ENCODE results near the gene NNAT. TPM values are rescaled to one million over a fixed set of nuclear protein-coding genes. Genes with fewer than 3 reads are reported as not detected.
"Not testable (repeated sequence)": the region's sequence is repeated elsewhere in the genome, so short reads cannot be mapped to it uniquely, and the experiment has no call there.

The NNAT gene
- total RNA-seq, 2 donors from 2014 or later: not detected

DNA sequence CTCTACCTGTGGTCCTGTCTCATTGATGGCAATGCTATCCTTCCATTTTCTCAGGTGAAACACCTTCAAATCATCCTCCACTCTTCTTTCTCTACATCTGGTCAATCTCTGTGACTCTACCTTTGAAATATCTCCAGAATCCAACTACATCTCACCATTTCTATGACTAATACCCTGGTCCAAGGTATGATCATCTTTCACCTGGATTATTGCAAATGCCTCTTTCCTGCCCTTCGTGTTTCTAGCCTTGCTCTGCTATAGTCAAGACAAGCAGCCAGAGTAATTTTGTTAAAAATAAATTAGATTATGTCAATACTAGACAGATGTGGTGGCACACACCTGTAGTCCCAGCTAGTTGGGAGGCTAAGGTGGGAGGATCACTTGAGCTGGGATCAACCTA is 24.5 kb downstream of the NNAT start:
- Mint-ChIP-seq H3K27me3 (peaks cover 21% of the 10 kb centered on the region), H3K4me1 (peaks cover 2% of the 10 kb centered on the region), H3K27ac (no peak overlapping the region), H3K36me3 (ENCODE audit: low read depth) (peaks cover 2% of the 10 kb centered on the region), H3K4me3 (no peak overlapping the region)
- H3K9me3 ChIP-seq (ENCODE audit: control insufficient read depth, low read length, poor library complexity, severe bottlenecking): no peaks in the 10 kb centered on the region
- no peak for ATAC-seq
- no peak for DNase-seq

DNA sequence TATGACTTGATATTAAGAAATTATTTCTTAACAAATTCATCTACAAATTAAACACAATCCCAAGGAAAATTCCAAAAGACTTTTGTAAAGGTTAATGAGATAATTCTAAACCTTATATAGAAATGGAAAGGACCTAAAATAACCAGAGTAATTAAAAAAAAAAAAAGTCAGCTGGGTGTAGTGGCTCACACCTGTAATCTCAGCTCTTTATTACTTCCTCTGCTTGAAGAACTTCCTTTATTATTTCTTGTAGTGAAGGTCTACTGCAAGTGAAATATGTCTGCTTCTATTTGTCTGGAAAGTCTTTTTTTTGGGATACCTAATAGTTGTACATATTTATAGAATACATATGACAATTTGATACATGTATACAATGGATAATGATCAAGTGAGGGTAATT is 26.9 kb downstream of the NNAT start:
- peaks cover 2% of the 10 kb centered on the region for H3K36me3 Mint-ChIP-seq (ENCODE audit: low read depth)
- H3K9me3 ChIP-seq (ENCODE audit: control insufficient read depth, low read length, poor library complexity, severe bottlenecking): no peaks in the 10 kb centered on the region
- H3K4me3 Mint-ChIP-seq: no peak overlapping the region
- H3K27ac Mint-ChIP-seq: peak overlapping the region; percentile 24
- H3K4me1 Mint-ChIP-seq: peaks cover 2% of the 10 kb centered on the region
- ATAC-seq (no peak), DNase-seq (no peak)
- H3K27me3 Mint-ChIP-seq: peaks cover 34% of the 10 kb centered on the region

DNA sequence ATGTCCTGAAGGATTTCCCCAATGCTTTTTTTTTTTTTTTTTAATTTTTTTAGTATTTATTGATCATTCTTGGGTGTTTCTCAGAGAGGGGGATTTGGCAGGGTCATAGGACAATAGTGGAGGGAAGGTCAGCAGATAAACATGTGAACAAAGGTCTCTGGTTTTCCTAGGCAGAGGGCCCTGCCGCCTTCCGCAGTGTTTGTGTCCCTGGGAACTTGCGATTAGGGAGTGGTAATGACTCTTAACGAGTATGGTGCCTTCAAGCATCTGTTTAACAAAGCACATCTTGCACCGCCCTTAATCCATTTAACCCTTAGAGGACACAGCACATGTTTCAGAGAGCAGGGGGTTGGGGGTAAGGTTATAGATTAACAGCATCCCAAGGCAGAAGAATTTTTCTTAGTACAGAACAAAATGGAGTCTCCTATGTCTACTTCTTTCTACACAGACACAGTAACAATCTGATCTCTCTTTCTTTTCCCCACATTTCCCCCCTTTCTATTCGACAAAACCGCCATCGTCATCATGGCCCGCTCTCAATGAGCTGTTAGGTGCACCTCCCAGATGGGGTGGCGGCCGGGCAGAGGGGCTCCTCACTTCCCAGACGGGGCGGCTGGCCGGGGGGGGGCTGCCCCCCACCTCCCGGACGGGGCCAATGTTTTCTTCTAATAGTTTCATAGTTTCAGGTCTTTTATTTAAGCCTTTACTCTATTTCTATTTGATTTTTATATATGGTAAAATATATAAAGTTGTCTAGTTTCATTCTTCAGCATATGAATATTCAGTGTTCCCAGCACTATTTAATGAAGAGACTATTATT is 29.3 kb downstream of the NNAT start:
- not testable (repeated sequence) for ATAC-seq; H3K4me1 Mint-ChIP-seq; DNase-seq; H3K4me3 Mint-ChIP-seq; H3K27ac Mint-ChIP-seq; H3K36me3 Mint-ChIP-seq (ENCODE audit: low read depth); H3K9me3 ChIP-seq (ENCODE audit: control insufficient read depth, low read length, poor library complexity, severe bottlenecking)
- peaks cover 37% of the 10 kb centered on the region for H3K27me3 Mint-ChIP-seq

DNA sequence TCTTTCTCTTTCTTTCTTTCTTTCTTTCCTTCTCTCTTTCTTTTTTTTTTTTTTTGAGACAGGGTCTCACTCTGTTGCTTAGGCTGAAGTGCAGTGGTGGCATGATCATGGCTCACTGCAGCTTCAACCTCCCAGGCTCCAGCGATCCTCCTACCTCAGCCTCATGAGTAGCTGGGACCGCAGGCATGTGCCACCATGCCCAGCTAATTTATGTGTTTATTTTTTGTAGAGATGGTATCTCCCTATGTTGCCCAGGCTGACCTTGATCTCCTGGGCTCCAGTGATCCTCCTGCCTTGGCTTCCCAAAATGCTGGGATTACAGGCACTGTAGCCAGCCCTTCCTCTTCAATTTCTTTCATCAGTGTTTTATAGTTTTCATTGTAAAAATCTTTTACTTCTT is 30.6 kb downstream of the NNAT start:
- H3K36me3 Mint-ChIP-seq (ENCODE audit: low read depth); H3K27ac Mint-ChIP-seq: not testable (repeated sequence)

DNA sequence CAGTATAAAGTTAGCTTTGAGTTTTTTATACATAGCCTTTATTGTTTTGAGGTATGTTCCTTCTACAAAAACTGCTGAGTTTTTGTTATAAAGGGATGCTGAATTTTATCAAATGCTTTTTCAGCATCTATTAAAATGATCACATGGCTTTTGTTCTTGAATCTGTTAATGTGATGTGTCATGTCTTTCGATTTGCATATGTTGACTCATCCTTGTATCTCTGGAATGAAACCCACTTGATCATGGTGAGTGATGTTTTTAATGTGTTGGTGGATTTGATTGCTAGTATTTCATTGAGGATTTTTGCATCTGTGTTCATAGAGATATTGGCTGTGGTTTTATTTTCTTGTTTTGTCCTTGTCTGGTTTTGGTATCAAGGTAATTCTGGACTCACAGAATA is 31.4 kb downstream of the NNAT start:
- ATAC-seq: no peak
- Mint-ChIP-seq H3K27me3 (peaks cover 37% of the 10 kb centered on the region), H3K36me3 (ENCODE audit: low read depth) (peaks cover 5% of the 10 kb centered on the region), H3K27ac (no peak overlapping the region), H3K4me1 (no peaks in the 10 kb centered on the region), H3K4me3 (no peak overlapping the region)
- H3K9me3 ChIP-seq (ENCODE audit: control insufficient read depth, low read length, poor library complexity, severe bottlenecking): no peaks in the 10 kb centered on the region
- no peak for DNase-seq

More for the DNA sequence above, 30.6 kb downstream of the NNAT start:
- H3K4me1 Mint-ChIP-seq; ATAC-seq; DNase-seq; H3K9me3 ChIP-seq (ENCODE audit: control insufficient read depth, low read length, poor library complexity, severe bottlenecking); H3K4me3 Mint-ChIP-seq: not testable (repeated sequence)
- H3K27me3 Mint-ChIP-seq: peaks cover 37% of the 10 kb centered on the region

DNA sequence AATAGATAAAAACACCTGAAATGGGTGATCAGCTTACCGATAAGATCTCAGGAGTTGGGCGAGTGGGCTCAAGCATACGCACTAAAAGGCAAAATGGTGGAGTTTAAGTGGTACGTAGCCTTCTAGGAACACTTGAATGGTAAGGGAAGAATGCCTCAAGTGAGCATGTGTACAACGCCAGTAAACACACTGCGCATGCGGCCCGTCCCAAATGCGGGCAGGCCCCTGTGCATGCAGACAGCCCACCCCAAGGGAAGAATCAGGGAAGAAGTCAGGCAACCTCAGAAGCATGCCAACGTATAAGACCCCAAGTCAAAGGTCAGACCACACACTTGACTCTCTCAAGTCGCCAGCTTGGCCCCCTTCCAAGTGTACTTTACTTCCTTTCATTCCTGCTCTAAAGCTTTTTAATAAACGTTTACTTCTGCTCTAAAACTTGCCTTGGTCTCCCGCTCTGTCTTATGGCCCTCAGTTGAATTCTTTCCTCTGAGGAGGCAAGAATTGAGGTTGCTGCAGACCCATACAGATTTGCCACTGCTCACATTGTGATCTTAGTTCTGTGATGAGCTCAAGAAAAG is 33.8 kb downstream of the NNAT start:
- ATAC-seq; H3K9me3 ChIP-seq (ENCODE audit: control insufficient read depth, low read length, poor library complexity, severe bottlenecking); H3K4me1 Mint-ChIP-seq; H3K4me3 Mint-ChIP-seq; H3K36me3 Mint-ChIP-seq (ENCODE audit: low read depth); H3K27ac Mint-ChIP-seq; DNase-seq: not testable (repeated sequence)
- H3K27me3 Mint-ChIP-seq: peaks cover 40% of the 10 kb centered on the region

DNA sequence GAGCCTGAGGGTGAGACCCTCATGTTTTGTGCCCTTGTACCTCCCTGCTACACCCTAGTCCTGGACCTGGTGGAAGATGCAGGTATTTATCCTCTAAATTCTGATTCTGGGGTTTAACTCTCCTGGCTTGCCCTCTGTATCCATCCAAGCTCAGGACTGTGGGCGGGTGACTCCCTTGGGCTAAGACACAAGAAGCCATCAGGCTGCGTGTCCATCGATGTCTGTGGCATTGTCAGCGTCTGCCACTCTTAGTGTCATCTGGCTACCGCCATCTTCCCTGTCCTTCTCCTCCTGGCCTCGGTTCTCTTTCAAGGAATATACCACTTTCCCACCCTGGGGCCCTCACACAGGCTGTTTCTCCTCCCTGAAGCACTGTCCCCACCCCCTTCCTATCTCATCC is 35.5 kb downstream of the NNAT start:
- Mint-ChIP-seq H3K4me1 (no peaks in the 10 kb centered on the region), H3K4me3 (no peak overlapping the region), H3K36me3 (ENCODE audit: low read depth) (peaks cover 4% of the 10 kb centered on the region), H3K27me3 (peaks cover 50% of the 10 kb centered on the region), H3K27ac (no peak overlapping the region)
- ATAC-seq: no peak
- H3K9me3 ChIP-seq (ENCODE audit: control insufficient read depth, low read length, poor library complexity, severe bottlenecking): no peaks in the 10 kb centered on the region
- DNase-seq: no peak

DNA sequence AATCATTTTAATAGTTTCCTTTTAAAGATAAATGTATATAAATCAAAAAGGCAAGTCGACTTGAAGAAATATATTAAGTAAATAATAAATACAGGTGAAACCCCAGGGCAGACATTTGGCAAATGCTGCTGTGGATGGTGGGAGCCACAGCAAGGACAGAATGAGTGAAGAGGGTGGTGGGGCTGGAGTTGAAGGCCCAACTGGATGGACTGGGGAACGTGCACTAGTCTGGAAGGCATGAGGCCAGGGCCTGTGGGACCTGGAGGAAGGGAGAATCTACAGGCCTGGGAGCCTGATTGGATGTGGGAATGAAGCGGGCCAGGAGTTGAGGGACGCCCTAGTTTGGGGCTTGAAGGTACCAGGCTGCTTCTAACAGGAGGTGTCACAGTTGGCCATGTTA is 37.3 kb downstream of the NNAT start:
- H3K36me3 Mint-ChIP-seq (ENCODE audit: low read depth): peaks cover 4% of the 10 kb centered on the region
- peaks cover 2% of the 10 kb centered on the region for H3K4me1 Mint-ChIP-seq
- no peak overlapping the region for H3K27ac Mint-ChIP-seq

DNA sequence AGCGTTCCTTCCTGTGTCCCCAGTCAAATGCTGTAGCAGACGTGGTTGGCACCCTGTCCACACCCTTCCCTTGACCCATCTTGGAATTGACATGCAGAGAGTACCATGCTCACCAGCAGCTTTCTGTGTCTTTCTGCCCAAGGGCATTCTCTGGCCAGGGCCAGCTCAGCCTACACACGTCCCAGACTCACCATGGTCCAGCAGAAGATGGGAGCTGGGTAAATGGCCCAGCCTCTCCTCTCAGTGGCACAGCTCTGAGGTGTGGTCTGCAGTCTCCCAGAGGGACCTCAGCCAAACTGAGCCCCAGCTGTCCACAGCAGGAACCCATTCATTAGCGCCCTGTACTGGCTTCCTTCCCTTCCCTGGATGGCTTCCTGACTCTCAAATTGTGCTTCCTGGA is 37.7 kb downstream of the NNAT start:
- no peak overlapping the region for H3K27ac Mint-ChIP-seq
- no peak for DNase-seq
- H3K4me1 Mint-ChIP-seq: peaks cover 2% of the 10 kb centered on the region
- peaks cover 60% of the 10 kb centered on the region for H3K27me3 Mint-ChIP-seq
- ATAC-seq: no peak
- H3K36me3 Mint-ChIP-seq (ENCODE audit: low read depth): peaks cover 4% of the 10 kb centered on the region
- no peak overlapping the region for H3K4me3 Mint-ChIP-seq
- no peaks in the 10 kb centered on the region for H3K9me3 ChIP-seq (ENCODE audit: control insufficient read depth, low read length, poor library complexity, severe bottlenecking)

More for the DNA sequence above, 37.3 kb downstream of the NNAT start:
- peaks cover 55% of the 10 kb centered on the region for H3K27me3 Mint-ChIP-seq
- DNase-seq (no peak), ATAC-seq (no peak)
- H3K4me3 Mint-ChIP-seq: no peak overlapping the region
- no peaks in the 10 kb centered on the region for H3K9me3 ChIP-seq (ENCODE audit: control insufficient read depth, low read length, poor library complexity, severe bottlenecking)

DNA sequence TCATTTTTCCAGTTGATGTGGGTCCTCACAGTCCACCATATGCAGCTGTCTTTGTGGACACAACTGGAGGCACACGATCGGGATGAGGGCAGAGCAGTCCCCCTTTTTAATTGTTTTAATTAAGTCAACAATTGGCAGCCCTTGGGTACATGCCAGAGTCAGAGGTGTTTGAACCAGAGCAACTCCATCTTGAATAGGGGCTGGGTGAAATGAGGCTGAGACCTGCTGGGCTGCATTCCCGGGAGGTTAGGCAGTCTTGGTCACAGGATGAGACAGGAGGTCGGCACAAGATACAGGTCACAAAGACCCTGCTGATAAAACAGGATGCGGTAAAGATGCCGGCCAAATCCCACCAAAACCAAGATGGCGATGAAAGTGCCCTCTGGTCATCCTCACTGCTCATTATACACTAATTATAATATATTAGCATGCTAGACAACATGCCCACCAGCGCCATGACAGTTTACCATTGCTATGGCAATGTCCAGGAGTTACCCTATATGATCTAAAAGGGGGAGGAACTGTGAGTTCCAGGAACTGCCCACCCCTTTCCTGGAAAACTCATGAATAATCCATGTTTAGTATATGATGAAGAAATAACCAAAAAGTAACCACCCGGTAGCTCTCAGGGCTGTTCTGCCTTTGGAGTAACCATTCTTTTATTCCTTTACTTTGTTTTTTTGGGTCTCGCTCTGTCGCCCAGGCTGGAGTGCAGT is 38.4 kb downstream of the NNAT start:
- Mint-ChIP-seq H3K4me3 (no peak overlapping the region), H3K27me3 (peaks cover 57% of the 10 kb centered on the region), H3K4me1 (peaks cover 2% of the 10 kb centered on the region), H3K36me3 (ENCODE audit: low read depth) (peaks cover 4% of the 10 kb centered on the region), H3K27ac (no peak overlapping the region)
- DNase-seq (no peak), ATAC-seq (no peak)
- H3K9me3 ChIP-seq (ENCODE audit: control insufficient read depth, low read length, poor library complexity, severe bottlenecking): no peaks in the 10 kb centered on the region

DNA sequence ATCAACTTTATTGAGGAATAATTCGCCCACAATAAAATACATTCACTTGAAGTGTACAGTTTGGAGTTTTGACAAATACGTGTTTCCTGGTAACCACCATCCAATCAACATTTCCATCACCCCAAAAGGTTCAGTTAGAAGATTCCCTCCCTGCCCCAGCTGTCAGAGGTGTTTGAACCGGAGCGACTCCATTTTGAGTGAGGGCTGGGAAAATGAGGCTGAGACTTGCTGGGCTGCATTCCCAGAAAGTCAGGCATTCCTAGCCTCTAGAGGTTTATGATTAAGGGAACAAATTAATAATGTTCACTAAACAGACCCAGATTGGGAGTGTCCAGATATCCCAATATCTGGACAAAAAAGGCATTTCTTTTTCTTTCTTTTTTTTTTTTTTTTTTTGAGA is 39.6 kb downstream of the NNAT start:
- H3K27me3 Mint-ChIP-seq: peaks cover 58% of the 10 kb centered on the region
- H3K9me3 ChIP-seq (ENCODE audit: control insufficient read depth, low read length, poor library complexity, severe bottlenecking): no peaks in the 10 kb centered on the region
- DNase-seq: no peak
- peaks cover 8% of the 10 kb centered on the region for H3K36me3 Mint-ChIP-seq (ENCODE audit: low read depth)
- peaks cover 6% of the 10 kb centered on the region for H3K4me1 Mint-ChIP-seq
- H3K4me3 Mint-ChIP-seq: no peak overlapping the region
- no peak overlapping the region for H3K27ac Mint-ChIP-seq
- no peak for ATAC-seq

DNA sequence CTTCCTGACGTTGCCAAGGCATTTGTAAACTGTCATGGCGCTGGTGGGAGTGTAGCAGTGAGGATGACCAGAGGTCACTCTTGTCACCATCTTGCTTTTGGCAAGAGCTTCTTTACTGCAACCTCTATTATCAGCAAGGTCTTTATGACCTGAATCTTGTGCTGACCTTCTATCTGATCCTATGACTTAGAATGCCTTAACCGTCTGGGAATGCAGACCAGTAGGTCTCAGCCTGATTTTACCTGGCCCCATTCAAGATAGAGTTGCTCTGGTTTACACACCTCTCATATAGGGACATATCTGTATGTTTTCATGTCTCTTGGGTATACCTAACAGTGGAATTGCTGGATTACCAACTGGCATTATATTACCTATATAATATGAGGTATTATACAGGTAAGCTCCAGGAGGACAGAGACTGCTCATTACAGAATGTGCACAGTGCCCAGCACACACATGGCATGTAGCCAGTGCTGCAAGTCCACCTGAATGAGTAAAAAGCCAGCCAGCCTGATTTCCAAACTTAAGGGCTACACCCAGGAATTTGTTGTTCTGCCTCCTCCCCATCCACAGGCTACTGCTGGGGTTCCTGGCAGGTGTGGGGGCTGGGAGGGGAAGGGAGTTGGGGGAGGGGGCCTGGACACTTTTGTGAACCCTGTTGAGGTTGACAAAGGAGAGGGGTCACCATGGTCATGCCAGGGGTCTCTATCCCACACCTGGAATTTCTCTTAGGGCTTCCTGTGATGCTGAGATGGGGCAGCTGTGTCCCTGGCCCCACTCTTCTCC is 41.8 kb downstream of the NNAT start:
- no peak for ATAC-seq
- Mint-ChIP-seq H3K4me3 (no peak overlapping the region), H3K36me3 (ENCODE audit: low read depth) (peaks cover 4% of the 10 kb centered on the region), H3K27ac (no peak overlapping the region), H3K27me3 (peaks cover 62% of the 10 kb centered on the region), H3K4me1 (peaks cover 7% of the 10 kb centered on the region)
- no peaks in the 10 kb centered on the region for H3K9me3 ChIP-seq (ENCODE audit: control insufficient read depth, low read length, poor library complexity, severe bottlenecking)
- DNase-seq: no peak

DNA sequence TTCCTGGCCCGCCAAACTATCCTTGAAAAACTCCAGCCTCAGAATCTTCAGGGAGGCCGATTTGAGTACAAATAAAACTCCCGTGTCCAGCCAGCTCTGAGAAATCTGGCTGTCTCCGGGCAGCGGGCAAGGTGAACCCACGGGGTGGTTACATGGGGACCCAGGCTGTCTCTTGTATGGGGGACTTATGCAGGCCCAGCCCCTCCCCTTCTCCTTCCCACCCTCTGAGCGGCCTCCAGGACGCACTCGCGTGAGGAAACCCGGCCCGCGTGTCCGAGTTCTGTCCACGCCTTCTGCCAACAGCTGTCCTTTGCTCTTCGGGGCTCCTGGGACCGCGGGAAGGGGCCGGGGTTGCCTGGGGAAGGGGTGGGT is 43.0 kb downstream of the NNAT start:
- Mint-ChIP-seq H3K4me1 (peaks cover 11% of the 10 kb centered on the region), H3K36me3 (ENCODE audit: low read depth) (peaks cover 4% of the 10 kb centered on the region), H3K27ac (no peak overlapping the region), H3K27me3 (peaks cover 72% of the 10 kb centered on the region), H3K4me3 (no peak overlapping the region)
- no peak for ATAC-seq
- no peak for DNase-seq
- H3K9me3 ChIP-seq (ENCODE audit: control insufficient read depth, low read length, poor library complexity, severe bottlenecking): no peaks in the 10 kb centered on the region

Data from T-helper 17 cell (primary cell).